GM21717 (cell line): Measurements from ENCODE around the gene AMFR.

Source experiments
- ATAC-seq: cut with Tn5 transposase; IDR thresholded peaks from one replicate; pipeline ENCODE4 v1.9.1; 2021; ENCODE audit warnings: mild to moderate bottlenecking, moderate library complexity; ENCODE audit not compliant: unreplicated experiment

The AMFR gene

GRCh38 chr16:56349711-56350161, 75.6 kb downstream of the AMFR start:
- no peak for ATAC-seq

- no peak for ATAC-seq
These were observed 76.3 kb downstream of the AMFR start for GRCh38 chr16:56349086-56349415.

GRCh38 chr16:56348168-56349085, 76.9 kb downstream of the AMFR start:
- ATAC-seq = no peak

- no peak for ATAC-seq
These were observed 77.7 kb downstream of the AMFR start for GRCh38 chr16:56347670-56348069.

- ATAC-seq = no peak
These were observed 78.2 kb downstream of the AMFR start for GRCh38 chr16:56347166-56347565.

GRCh38 chr16:56346131-56346890, 79.0 kb downstream of the AMFR start:
- no peak for ATAC-seq

GRCh38 chr16:56345406-56346050, 79.8 kb downstream of the AMFR start:
- ATAC-seq = no peak

GRCh38 chr16:56344518-56345405, 80.6 kb downstream of the AMFR start:
- ATAC-seq = no peak

- ATAC-seq = no peak
These were observed 81.5 kb downstream of the AMFR start for GRCh38 chr16:56343661-56344517.

- ATAC-seq = no peak
These were observed 83.5 kb downstream of the AMFR start for GRCh38 chr16:56341656-56342399.

GRCh38 chr16:56340864-56341365, 84.4 kb downstream of the AMFR start:
- no peak for ATAC-seq

GRCh38 chr16:56340416-56340815, 84.9 kb downstream of the AMFR start:
- ATAC-seq = no peak

- no peak for ATAC-seq
These were observed 85.7 kb downstream of the AMFR start for GRCh38 chr16:56339431-56340195.

GRCh38 chr16:56338566-56339318, 86.6 kb downstream of the AMFR start:
- no peak for ATAC-seq

GRCh38 chr16:56337858-56338325, 87.5 kb downstream of the AMFR start:
- no peak for ATAC-seq

- ATAC-seq = no peak
These were observed 88.1 kb downstream of the AMFR start for GRCh38 chr16:56337131-56337857.
